Calu3 (cell line): ENCODE data around the gene TGM2. TPM values are rescaled to one million over a fixed set of nuclear protein-coding genes. Genes with fewer than 3 reads are reported as not detected.

Experiments used
- BruUV-seq: library from RNA; stranded (reverse); fragments of 400-500 nt; replicated peaks from 2 replicates; lab custom pipeline; 2021; lab: Mats Ljungman, UMichigan
- CTCF ChIA-PET: fragments of 300-600 bp; sonication (Branson Sonifier 250); formaldehyde crosslinking; loops from one replicate; lab custom pipeline; 2022; ENCODE audit warnings: antibody characterized with exemption; lab: Charles Lee
- DNase-seq: peaks from one replicate; pipeline ENCODE4 v3.0.0; 2022
- H3K27ac Mint-ChIP-seq: one replicate; pipeline ENCODE4 v1.8.0; 2022; ENCODE audit warnings: mixed read lengths; ENCODE audit not compliant: unreplicated experiment
- H3K27me3 Mint-ChIP-seq: one replicate; pipeline ENCODE4 v1.8.0; 2022; ENCODE audit warnings: mixed read lengths; ENCODE audit not compliant: unreplicated experiment
- H3K36me3 Mint-ChIP-seq: one replicate; pipeline ENCODE4 v1.8.0; 2022; ENCODE audit warnings: mild to moderate bottlenecking, moderate library complexity, mixed read lengths; ENCODE audit not compliant: insufficient read depth, unreplicated experiment
- H3K4me1 Mint-ChIP-seq: one replicate; pipeline ENCODE4 v1.8.0; 2022; ENCODE audit warnings: mild to moderate bottlenecking, low read depth, mixed read lengths; ENCODE audit not compliant: unreplicated experiment
- H3K4me3 Mint-ChIP-seq: one replicate; pipeline ENCODE4 v1.8.0; 2022; ENCODE audit warnings: mild to moderate bottlenecking, low read depth, moderate library complexity, mixed read lengths; ENCODE audit not compliant: unreplicated experiment
- H3K9me3 Mint-ChIP-seq: one replicate; pipeline ENCODE4 v1.8.0; 2022; ENCODE audit warnings: low read depth, mixed read lengths; ENCODE audit not compliant: unreplicated experiment
- CTCF ChIP-seq: fragments of 200-600 bp; IDR thresholded peaks from one replicate; pipeline ENCODE4 v1.8.0; 2022; ENCODE audit warnings: antibody characterized with exemption; ENCODE audit not compliant: unreplicated experiment
- intact Hi-C: fragments of 100-400 bp; cut with micrococcal nuclease; formaldehyde crosslinking; loops from one replicate; pipeline ENCODE4 v1.10.0; 2022; ENCODE audit not compliant: unreplicated experiment
- total RNA-seq: library from RNA; stranded (reverse); gene quantifications from 2 replicates; pipeline ENCODE4 v1.2.3, GENCODE V29; 2022

Gene TGM2
- total RNA-seq, 1 experiment from 2014 or later: 311 TPM

GRCh38 chr20:38202153-38202981 is 37.3 kb upstream of the TGM2 start:
- intact Hi-C loops: no loop called here
- CTCF ChIA-PET: interaction anchor here (0.7 kb wide), 1 partner anchor 192 kb away, joined by 3 read pairs; no protein-coding TSS in a partner anchor
- Mint-ChIP-seq H3K9me3 (peaks cover 4% of the 10 kb centered on the region), H3K27me3 (no peaks in the 10 kb centered on the region), H3K4me1 (no peaks in the 10 kb centered on the region), H3K27ac (no peak overlapping the region), H3K36me3 (no peaks in the 10 kb centered on the region), H3K4me3 (no peak overlapping the region)
- DNase-seq: no peak
- BruUV-seq: no TSS peak
- TF ChIP-seq CTCF: no peak

- CTCF ChIA-PET: interaction anchor here (0.7 to 1.3 kb wide), 3 partner anchors 11 to 724 kb away, joined by 3 to 4 read pairs (median 4); no protein-coding TSS in a partner anchor
- H3K27ac Mint-ChIP-seq: no peak overlapping the region
- H3K36me3 Mint-ChIP-seq: no peaks in the 10 kb centered on the region
- peaks cover under 1% of the 10 kb centered on the region for H3K9me3 Mint-ChIP-seq
- no peak for DNase-seq
- no TSS peak for BruUV-seq
- TF ChIP-seq CTCF: no peak
- no peaks in the 10 kb centered on the region for H3K27me3 Mint-ChIP-seq
- no peaks in the 10 kb centered on the region for H3K4me1 Mint-ChIP-seq
- H3K4me3 Mint-ChIP-seq: no peak overlapping the region
- intact Hi-C loops: no loop called here
These were observed 36.3 kb upstream of the TGM2 start for GRCh38 chr20:38201356-38201755.

- CTCF ChIA-PET: interaction anchor here (0.7 to 1.3 kb wide), 3 partner anchors 10 to 723 kb away, joined by 3 to 4 read pairs (median 3); no protein-coding TSS in a partner anchor
- TF ChIP-seq CTCF: no peak
These were observed 35.6 kb upstream of the TGM2 start for GRCh38 chr20:38200646-38201045.

GRCh38 chr20:38199501-38200390 is 34.7 kb upstream of the TGM2 start:
- CTCF ChIA-PET: interaction anchor here (1.1 kb wide), 1 partner anchor 36 kb away, joined by 3 read pairs; no protein-coding TSS in a partner anchor

More at GRCh38 chr20:38200646-38201045, 35.6 kb upstream of the TGM2 start:
- Mint-ChIP-seq H3K4me1 (no peaks in the 10 kb centered on the region), H3K9me3 (no peaks in the 10 kb centered on the region), H3K27ac (no peak overlapping the region), H3K36me3 (no peaks in the 10 kb centered on the region), H3K27me3 (no peaks in the 10 kb centered on the region), H3K4me3 (no peak overlapping the region)
- DNase-seq: no peak
- BruUV-seq: no TSS peak
- intact Hi-C loops: no loop called here

More at GRCh38 chr20:38199501-38200390, 34.7 kb upstream of the TGM2 start:
- no peaks in the 10 kb centered on the region for H3K27me3 Mint-ChIP-seq
- no peaks in the 10 kb centered on the region for H3K4me1 Mint-ChIP-seq
- H3K27ac Mint-ChIP-seq: no peak overlapping the region
- intact Hi-C loops: no loop called here
- no peak for TF ChIP-seq CTCF
- no peaks in the 10 kb centered on the region for H3K9me3 Mint-ChIP-seq
- H3K4me3 Mint-ChIP-seq: no peak overlapping the region
- no peak for DNase-seq
- BruUV-seq: no TSS peak
- H3K36me3 Mint-ChIP-seq: no peaks in the 10 kb centered on the region
